ENCODE measurements around the gene FMNL2. TPM values are rescaled to one million over a fixed set of nuclear protein-coding genes. Genes with fewer than 3 reads are reported as not detected.

FMNL2 gene
- total and polyA plus RNA-seq, 10 donors, result 8.8 to 59.3 (median 33.5) TPM

DNA sequence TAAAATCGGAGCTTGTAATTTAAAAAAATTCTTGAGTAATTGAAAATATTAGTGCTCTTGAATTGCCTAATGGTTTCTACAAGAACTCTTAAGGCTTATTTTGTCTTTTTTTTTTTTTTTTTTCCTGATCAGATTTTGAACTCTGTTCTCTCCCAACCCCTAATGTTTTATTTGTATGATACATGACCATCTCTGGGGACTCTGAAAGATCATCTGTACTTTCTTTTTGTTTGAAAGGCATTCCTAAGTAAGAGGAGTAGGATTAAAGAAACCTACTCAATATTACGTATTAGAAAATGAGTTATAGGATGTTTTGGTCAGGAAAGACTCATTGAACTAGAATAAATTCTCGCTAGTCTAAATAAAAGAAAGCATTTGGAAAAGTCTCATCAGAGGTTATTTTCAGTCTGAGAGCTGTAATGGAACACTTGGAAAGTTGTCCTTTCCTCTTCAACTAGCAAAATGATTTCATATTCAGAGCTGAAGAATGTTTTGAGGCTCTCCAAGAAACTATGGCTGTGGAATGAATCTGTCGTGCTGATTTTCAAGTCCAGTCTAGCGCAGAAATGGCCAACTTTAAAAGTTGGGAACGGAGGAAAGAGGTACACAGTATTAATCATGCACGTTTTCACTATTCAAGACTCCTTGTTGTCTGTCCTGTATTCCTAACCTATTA, 199.6 kb downstream of the FMNL2 start:
- intact Hi-C loops (cut with DNase I; ENCODE audit: low total_unique reads), result no loop called here
- Histone ChIP-seq H3K36me3 (no peaks in the 10 kb centered on the region), H3K9me3 (no peaks in the 10 kb centered on the region), H3K4me1 (peaks cover 0 to 16% (median 7%) of the 10 kb centered on the region in 6 donors), H3K4me3 (no peak overlapping the region), H3K27ac (no peak overlapping the region), H3K27me3 (replicated peaks in 1 of 7) (peaks cover 0 to 9% (median 0%) of the 10 kb centered on the region in 7 donors)
- WGBS, 5 donors, result 69 to 77% (median 76%) methylated on average over 7 of the region's 7 CpGs
- TF ChIP-seq POLR2AphosphoS5 (IDR thresholded peaks at IDR 0.05) (no peak), POLR2A (IDR thresholded peaks at IDR 0.05) (no peak), CTCF (IDR thresholded peaks at IDR 0.05 in 8 of 11, conservative IDR thresholded peaks at IDR 0.05 in 3 of 11) (no peak)
- no peak for DNase-seq

GRCh38 chr2:152537081-152537651, 202.2 kb downstream of the FMNL2 start:
- DNase-seq, result no peak
- H3K4me1 ChIP-seq, result peaks cover 0 to 17% (median 7%) of the 10 kb centered on the region in 6 donors
- H3K9me3 ChIP-seq, result no peaks in the 10 kb centered on the region
- H3K27ac ChIP-seq, result no peak overlapping the region
- H3K27me3 ChIP-seq (replicated peaks in 1 of 7), result peaks cover 0 to 9% (median 0%) of the 10 kb centered on the region in 7 donors
- no peaks in the 10 kb centered on the region for H3K36me3 ChIP-seq
- intact Hi-C loops (cut with DNase I; ENCODE audit: low total_unique reads), result no loop called here
- no peak overlapping the region for H3K4me3 ChIP-seq
- WGBS, 5 donors, result 37 to 70% (median 57%) methylated on average over 9 of the region's 9 CpGs
- TF ChIP-seq CTCF (IDR thresholded peaks at IDR 0.05 in 8 of 11, conservative IDR thresholded peaks at IDR 0.05 in 3 of 11), result no peak
- no peak for TF ChIP-seq POLR2A (IDR thresholded peaks at IDR 0.05)
- no peak for TF ChIP-seq POLR2AphosphoS5 (IDR thresholded peaks at IDR 0.05)

- Histone ChIP-seq H3K36me3 (peaks cover 0 to 6% (median 0%) of the 10 kb centered on the region in 6 donors), H3K4me1 (peaks cover 0 to 29% (median 11%) of the 10 kb centered on the region in 6 donors), H3K27ac (no peak overlapping the region), H3K9me3 (no peaks in the 10 kb centered on the region), H3K4me3 (no peak overlapping the region), H3K27me3 (replicated peaks in 1 of 7) (peaks cover 0 to 9% (median 0%) of the 10 kb centered on the region in 7 donors)
- TF ChIP-seq POLR2AphosphoS5 (IDR thresholded peaks at IDR 0.05), result no peak
- TF ChIP-seq CTCF (IDR thresholded peaks at IDR 0.05 in 8 of 11, conservative IDR thresholded peaks at IDR 0.05 in 3 of 11), result no peak
- TF ChIP-seq POLR2A (IDR thresholded peaks at IDR 0.05), result no peak
- intact Hi-C loops (cut with DNase I; ENCODE audit: low total_unique reads), result no loop called here
- DNase-seq, result no peak
- 91 to 97% (median 95%) methylated on average over 2 of the region's 2 CpGs for WGBS, 5 donors
Measured at GRCh38 chr2:152539424-152539823, 204.4 kb downstream of the FMNL2 start.

- H3K4me1 ChIP-seq, result peaks cover 0 to 16% (median 7%) of the 10 kb centered on the region in 6 donors
- H3K36me3 ChIP-seq, result peaks cover 0 to 6% (median 0%) of the 10 kb centered on the region in 6 donors
- no peaks in the 10 kb centered on the region for H3K9me3 ChIP-seq
- DNase-seq, result no peak
- no peak overlapping the region for H3K27ac ChIP-seq
- intact Hi-C loops (cut with DNase I; ENCODE audit: low total_unique reads), result no loop called here
- no peak overlapping the region for H3K4me3 ChIP-seq
- TF ChIP-seq CTCF (IDR thresholded peaks at IDR 0.05 in 8 of 11, conservative IDR thresholded peaks at IDR 0.05 in 3 of 11) (no peak), POLR2AphosphoS5 (IDR thresholded peaks at IDR 0.05) (no peak), POLR2A (IDR thresholded peaks at IDR 0.05) (no peak)
- no peaks in the 10 kb centered on the region for H3K27me3 ChIP-seq (replicated peaks in 1 of 7)
- WGBS, 5 donors, result 57 to 82% (median 64%) methylated on average over 3 of the region's 3 CpGs
Measured at GRCh38 chr2:152541712-152542111, 206.7 kb downstream of the FMNL2 start.

Data from spleen (tissue), 11 donors.